HepG2 (cell line): Measurements from ENCODE around the gene CLDN5. TPM values are rescaled to one million over a fixed set of nuclear protein-coding genes. Genes with fewer than 3 reads are reported as not detected.

ENCODE experiments used
- ATAC-seq: fragments of 200-7000 bp; cut with Tn5 transposase; 3 replicates; pipeline ENCODE4 v1.9.1; 2020; ENCODE audit warnings: mild to moderate bottlenecking, moderate library complexity
- BruUV-seq: library from RNA; stranded (reverse); fragments of 400-500 nt; replicated peaks from 2 replicates; lab custom pipeline; 2021; lab: Mats Ljungman, UMichigan
- CTCF ChIA-PET: fragments of 300-600 bp; formaldehyde crosslinking; extraction: SDS; loops from one replicate; lab custom pipeline; 2021; ENCODE audit warnings: low total read pairs, inconsistent platforms, low intra/inter-chr PET ratio; lab: Yijun Ruan, JAX
- POLR2A ChIA-PET: fragments of 350-600 bp; sonication (Branson Sonifier 250); formaldehyde crosslinking; loops from one replicate; lab custom pipeline; 2020; ENCODE audit warnings: antibody characterized with exemption, inconsistent platforms; lab: Yijun Ruan, JAX
- DNase-seq: peaks from one replicate; pipeline ENCODE4 v3.0.0-alpha.2; 2015; ENCODE audit warnings: low spot score
- FAIRE-seq: peaks from 3 replicates; lab custom pipeline; 2011; peaks lifted over from hg19 to GRCh38; lab: Jason Lieb, UNC
- H2AFZ ChIP-seq: one replicate; pipeline ENCODE4 v1.6.1; 2011; ENCODE audit warnings: low read length, inconsistent platforms
- H3K27ac ChIP-seq: fragments of 300-600 bp; 3 replicates; pipeline ENCODE4 v1.8.0; 2011; ENCODE audit warnings: mixed run types, mild to moderate bottlenecking, mixed read lengths, low read length, inconsistent platforms; ENCODE audit not compliant: insufficient read depth; ENCODE audit errors: extremely low read length
- H3K27me3 ChIP-seq, 2 experiments: fragments of 200-600 bp in 1 of 2; 2 replicates in 1 of 2; 3 replicates in 1 of 2; pipeline versions ENCODE4 v1.6.0 to v1.8.0; 2011; ENCODE audit warnings: low read length in 2 of 2, mild to moderate bottlenecking in 2 of 2, moderate library complexity in 2 of 2, inconsistent platforms in 1 of 2; ENCODE audit not compliant: insufficient read depth in 2 of 2, control insufficient read depth in 1 of 2
- H3K36me3 ChIP-seq, 2 experiments: fragments of 200-600 bp in 1 of 2; replicated peaks in 1 of 2; 2 replicates in 1 of 2; 3 replicates in 1 of 2; pipeline versions ENCODE4 v1.5.1 to v1.8.0; 2011; ENCODE audit warnings: low read length in 2 of 2, inconsistent platforms in 1 of 2; ENCODE audit not compliant: insufficient read depth in 2 of 2, control insufficient read depth in 1 of 2
- H3K4me1 ChIP-seq: 2 replicates; pipeline ENCODE4 v1.5.1; 2012; ENCODE audit warnings: low read length, inconsistent platforms; ENCODE audit not compliant: insufficient read depth
- H3K4me2 ChIP-seq: 2 replicates; pipeline ENCODE4 v1.6.0; 2011; ENCODE audit warnings: low read depth, low read length, inconsistent platforms
- H3K4me3 ChIP-seq, 3 experiments: fragments of 200-600 bp in 1 of 3; sonication (generic), shearing (Covaris generic) in 1 of 3; replicated peaks in 1 of 3; 2 replicates each; pipeline ENCODE4 v1.5.1; 2011 to 2016; ENCODE audit warnings: low read length in 3 of 3, inconsistent platforms in 2 of 3, low read depth in 2 of 3, mild to moderate bottlenecking in 2 of 3, control low read depth in 1 of 3, mixed read lengths in 1 of 3; ENCODE audit not compliant: insufficient read depth in 1 of 3
- H3K79me2 ChIP-seq: one replicate; pipeline ENCODE4 v1.6.1; 2011; ENCODE audit warnings: low read length, inconsistent platforms; ENCODE audit not compliant: insufficient read depth
- H3K9ac ChIP-seq: 2 replicates; pipeline ENCODE4 v1.6.0; 2011; ENCODE audit warnings: mild to moderate bottlenecking, low read depth, low read length, inconsistent platforms; ENCODE audit not compliant: insufficient read depth
- H3K9me3 ChIP-seq: 2 replicates; pipeline ENCODE4 v1.5.1; 2012; ENCODE audit warnings: mild to moderate bottlenecking, low read length
- H4K20me1 ChIP-seq: 2 replicates; pipeline ENCODE4 v1.6.0; 2011; ENCODE audit warnings: inconsistent platforms, mild to moderate bottlenecking, low read length, moderate library complexity; ENCODE audit not compliant: insufficient read depth
- ARNT ChIP-seq: fragments of 450-650 bp; IDR thresholded peaks from 2 replicates; pipeline ENCODE4 v1.6.1; 2017
- KAT7 ChIP-seq: IDR thresholded peaks from 2 replicates; pipeline ENCODE4 v1.6.1; 2018; ENCODE audit warnings: borderline replicate concordance, missing compliant biosample characterization
- KLF6 ChIP-seq: IDR thresholded peaks from 2 replicates; pipeline ENCODE4 v1.8.0; 2016; ENCODE audit warnings: missing biosample characterization, missing genetic modification reagents
- NKX3-1 ChIP-seq: sonication (generic); formaldehyde crosslinking; IDR thresholded peaks from 2 replicates; pipeline ENCODE4 v1.5.0; 2020; ENCODE audit warnings: missing genetic modification reagents
- THAP9 ChIP-seq: sonication (generic); formaldehyde crosslinking; IDR thresholded peaks from 2 replicates; pipeline ENCODE4; 2020; ENCODE audit warnings: missing genetic modification reagents, mild to moderate bottlenecking, borderline replicate concordance
- TRIM24 ChIP-seq: sonication (generic); formaldehyde crosslinking; IDR thresholded peaks from 2 replicates; pipeline ENCODE4 v1.8.0; 2022; ENCODE audit warnings: mild to moderate bottlenecking, missing genetic modification reagents
- ZFP90 ChIP-seq: sonication (generic); formaldehyde crosslinking; IDR thresholded peaks from 2 replicates; pipeline ENCODE4 v1.8.0; 2022; ENCODE audit warnings: missing genetic modification reagents, mild to moderate bottlenecking, inconsistent platforms, borderline replicate concordance
- ZNF143 ChIP-seq: sonication (generic); formaldehyde crosslinking; IDR thresholded peaks from 2 replicates; pipeline ENCODE4 v1.4.0; 2020; ENCODE audit warnings: missing genetic modification reagents
- ZNF431 ChIP-seq: sonication (generic); formaldehyde crosslinking; IDR thresholded peaks from 2 replicates; pipeline ENCODE4 v1.9.0; 2022; ENCODE audit warnings: missing genetic modification reagents, low read depth, mild to moderate bottlenecking, borderline replicate concordance
- ZNF678 ChIP-seq: sonication (generic); formaldehyde crosslinking; IDR thresholded peaks from 2 replicates; pipeline ENCODE4 v1.4.0; 2020; ENCODE audit warnings: mild to moderate bottlenecking, missing genetic modification reagents
- ZSCAN9 ChIP-seq: IDR thresholded peaks from 2 replicates; pipeline ENCODE4 v1.6.1; 2016; ENCODE audit warnings: borderline replicate concordance
- WGBS: methylation state at CpG from one replicate; pipeline ENCODE4 v1.1.6; 2017; ENCODE audit warnings: low lambda C conversion rate; 5-methylcytosine and 5-hydroxymethylcytosine counted together
- in situ Hi-C: cut with HindIII; loops from 2 replicates; pipeline ENCODE4 v1.10.0; 2017; ENCODE audit warnings: low pct_unique_long_range_greater_than_20kb; ENCODE audit not compliant: extremely low pct_ligation_motif_present
- intact Hi-C: fragments of 100-400 bp; cut with micrococcal nuclease; formaldehyde crosslinking; loops from one replicate; pipeline ENCODE4 v1.10.0; 2022; ENCODE audit not compliant: unreplicated experiment
- polyA plus RNA-seq, 8 experiments: library from polyadenylated mRNA; depleted of rRNA in 3 of 8; stranded (reverse) in 7 of 8; unstranded in 1 of 8; fragments of >200 nt; fragmentation: Illumina TruSeq in 4 of 8; extraction: Trizol in 4 of 8; gene quantifications; 2 replicates each; pipeline versions ENCODE4 v1.2.1 to v1.2.3, GENCODE V29; 2011 to 2016; ENCODE audit warnings: low read depth in 4 of 8, missing spikeins in 1 of 8, mixed read lengths in 1 of 8; ENCODE audit not compliant: insufficient read depth in 1 of 8
- total RNA-seq, 5 experiments: library from RNA; depleted of rRNA; stranded (reverse); fragments of >200 nt; fragmentation: Illumina TruSeq; extraction: Trizol; gene quantifications; 2 replicates each; pipeline ENCODE4 v1.2.3, GENCODE V29; 2016; ENCODE audit warnings: low read depth in 1 of 5
- TF ChIP-seq, protein P1 (sequence below), 2 experiments: fragments of 450-650 bp in 1 of 2; sonication (generic) in 1 of 2; formaldehyde crosslinking; IDR thresholded peaks; 2 replicates each; pipeline versions ENCODE4 v1.5.0 to v1.8.0; 2020 to 2022; ENCODE audit warnings: mild to moderate bottlenecking in 1 of 2, missing genetic modification reagents in 1 of 2

The CLDN5 gene
- total and polyA plus RNA-seq, 2 of the 13 experiments (the other 11 are each of a cell fraction or from before 2014, with no cell fraction given), result not detected

DNA sequence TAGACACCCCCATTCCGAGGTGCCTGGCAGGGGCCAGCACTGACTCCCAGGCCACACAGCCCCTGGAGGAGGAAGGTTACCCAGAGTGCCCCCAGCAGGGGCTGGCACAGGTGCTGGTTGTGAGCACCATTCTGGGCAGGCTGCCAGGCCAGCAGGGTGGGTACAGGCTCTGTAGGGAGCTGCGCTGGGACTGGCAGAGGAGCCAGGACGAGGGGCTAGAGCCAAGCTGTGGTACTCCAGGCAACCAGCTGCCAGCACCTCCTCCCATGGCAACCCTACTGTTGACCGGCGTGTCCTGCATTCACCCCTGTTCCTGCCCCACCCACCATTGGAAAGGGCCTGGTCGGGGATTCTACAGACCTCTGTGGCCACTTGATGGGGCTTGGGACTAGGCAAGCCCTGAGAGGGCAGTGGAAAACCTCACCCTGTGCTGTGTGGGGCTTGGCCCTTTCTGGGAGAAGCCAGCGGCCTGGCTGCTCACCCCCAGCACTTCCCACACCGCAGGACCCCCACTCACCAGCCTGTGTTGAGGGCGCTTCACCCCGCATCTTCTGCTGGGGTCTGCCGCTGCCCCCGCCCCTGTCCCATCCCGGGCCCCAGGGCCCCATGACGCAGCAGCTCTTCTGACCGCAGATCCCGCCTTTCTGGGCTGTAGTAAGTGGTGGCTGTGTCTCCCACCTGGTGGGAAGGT is 1.9 kb downstream of the CLDN5 start:
- DNase-seq, result no peak
- no TSS peak for BruUV-seq
- POLR2A ChIA-PET, result no interaction called here

More for the DNA sequence above, 1.9 kb downstream of the CLDN5 start:
- Histone ChIP-seq H3K9me3 (no peaks in the 10 kb centered on the region), H3K27me3 (0 out of 5 replicates have a peak, but pooled peaks cover 0 to 5% of the 10 kb centered on the region in 2 experiments), H3K4me1 (no peaks in the 10 kb centered on the region), H3K27ac (no peak overlapping the region), H3K9ac (no peak overlapping the region), H3K36me3 (peaks cover 0 to 5% of the 10 kb centered on the region in 2 experiments; a peak in 1 of 5 replicates), H3K4me3 (no peak overlapping the region), H3K4me2 (no peak overlapping the region), H4K20me1 (no peaks in the 10 kb centered on the region), H3K79me2 (no peaks in the 10 kb centered on the region), H2AFZ (no peak overlapping the region)
- no peak for TF ChIP-seq KLF6 (CRISPR knock-in tag)
- no peak for TF ChIP-seq KAT7 (CRISPR knock-in tag)
- no peak for TF ChIP-seq ZFP90
- no peak for TF ChIP-seq NKX3-1 (CRISPR knock-in tag)
- TF ChIP-seq, protein P1, sequence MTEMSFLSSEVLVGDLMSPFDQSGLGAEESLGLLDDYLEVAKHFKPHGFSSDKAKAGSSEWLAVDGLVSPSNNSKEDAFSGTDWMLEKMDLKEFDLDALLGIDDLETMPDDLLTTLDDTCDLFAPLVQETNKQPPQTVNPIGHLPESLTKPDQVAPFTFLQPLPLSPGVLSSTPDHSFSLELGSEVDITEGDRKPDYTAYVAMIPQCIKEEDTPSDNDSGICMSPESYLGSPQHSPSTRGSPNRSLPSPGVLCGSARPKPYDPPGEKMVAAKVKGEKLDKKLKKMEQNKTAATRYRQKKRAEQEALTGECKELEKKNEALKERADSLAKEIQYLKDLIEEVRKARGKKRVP (CRISPR knock-in tag; IDR thresholded peaks at IDR 0.05), result no peak
- no peak for TF ChIP-seq ZNF678 (CRISPR knock-in tag)
- no peak for TF ChIP-seq TRIM24 (CRISPR knock-in tag)
- no peak for TF ChIP-seq THAP9 (CRISPR knock-in tag)
- TF ChIP-seq ZSCAN9, result no peak
- TF ChIP-seq ZNF431 (CRISPR knock-in tag), result no peak
- TF ChIP-seq ZNF143 (CRISPR knock-in tag), result no peak
- TF ChIP-seq ARNT, result no peak
- FAIRE-seq, result no peak
- WGBS, result 93% methylated on average over 6 of the region's 16 CpGs
- CTCF ChIA-PET, result no interaction called here
- ATAC-seq, result no peak
- in situ Hi-C loops, result no loop called here
- intact Hi-C loops, result no loop called here
